Keratinocyte (primary cell): ENCODE data around the gene DNAH11. TPM values are rescaled to one million over a fixed set of nuclear protein-coding genes. Genes with fewer than 3 reads are reported as not detected.

Experiments used
- DNase-seq: peaks from one replicate; pipeline ENCODE4 v3.0.0-alpha.2; 2011; ENCODE audit warnings: low read depth, missing footprints, low spot score
- FAIRE-seq: peaks from 2 replicates; lab custom pipeline; 2011; peaks lifted over from hg19 to GRCh38; lab: Jason Lieb, UNC
- H2AFZ ChIP-seq: 2 replicates; pipeline ENCODE4 v1.6.0; 2012; ENCODE audit warnings: low read length, control low read depth, inconsistent platforms; ENCODE audit not compliant: control insufficient read depth
- H3K27ac ChIP-seq: 2 replicates; pipeline ENCODE4 v1.5.1; 2011; ENCODE audit warnings: low read length; ENCODE audit not compliant: control insufficient read depth, insufficient read depth
- H3K27me3 ChIP-seq: 3 replicates; pipeline ENCODE4 v1.6.0; 2011; ENCODE audit warnings: low read length; ENCODE audit not compliant: control insufficient read depth, insufficient read depth; ENCODE audit errors: extremely low read depth
- H3K36me3 ChIP-seq, 2 experiments: 2 replicates in 1 of 2; 3 replicates in 1 of 2; pipeline ENCODE4 v1.5.1; 2011; ENCODE audit warnings: low read length in 2 of 2, mild to moderate bottlenecking in 1 of 2; ENCODE audit not compliant: control insufficient read depth in 2 of 2, insufficient read depth in 2 of 2; ENCODE audit errors: extremely low read depth in 1 of 2
- H3K4me1 ChIP-seq: 3 replicates; pipeline ENCODE4 v1.5.1; 2011; ENCODE audit warnings: low read length; ENCODE audit not compliant: control insufficient read depth, insufficient read depth; ENCODE audit errors: extremely low read depth
- H3K4me2 ChIP-seq: 3 replicates; pipeline ENCODE4 v1.6.0; 2011; ENCODE audit warnings: low read depth, low read length; ENCODE audit not compliant: control insufficient read depth, insufficient read depth; ENCODE audit errors: extremely low read depth
- H3K4me3 ChIP-seq, 3 experiments: fragments of 200-600 bp in 1 of 3; sonication (generic) in 1 of 3; 2 replicates in 2 of 3; 3 replicates in 1 of 3; pipeline ENCODE4 v1.5.1; 2011 to 2016; ENCODE audit warnings: low read length in 3 of 3, mild to moderate bottlenecking in 3 of 3, control low read depth in 2 of 3, inconsistent platforms in 1 of 3, low read depth in 1 of 3, mixed read lengths in 1 of 3, mixed run types in 1 of 3, moderate library complexity in 1 of 3; ENCODE audit not compliant: control insufficient read depth in 2 of 3, insufficient read depth in 2 of 3; ENCODE audit errors: extremely low read depth in 1 of 3
- H3K79me2 ChIP-seq: 2 replicates; pipeline ENCODE4 v1.6.0; 2012; ENCODE audit warnings: low read length; ENCODE audit not compliant: control insufficient read depth, insufficient read depth
- H3K9ac ChIP-seq: 3 replicates; pipeline ENCODE4 v1.6.0; 2011; ENCODE audit warnings: low read length; ENCODE audit not compliant: control insufficient read depth, insufficient read depth; ENCODE audit errors: extremely low read depth
- H3K9me1 ChIP-seq: 3 replicates; pipeline ENCODE4 v1.6.0; 2011; ENCODE audit warnings: low read length; ENCODE audit not compliant: control insufficient read depth, insufficient read depth; ENCODE audit errors: extremely low read depth
- H3K9me3 ChIP-seq: 2 replicates; pipeline ENCODE4 v1.5.1; 2012; ENCODE audit warnings: low read depth, low read length; ENCODE audit not compliant: control insufficient read depth
- H4K20me1 ChIP-seq: 3 replicates; pipeline ENCODE4 v1.6.0; 2011; ENCODE audit warnings: low read length; ENCODE audit not compliant: control insufficient read depth, insufficient read depth; ENCODE audit errors: extremely low read depth
- EZH2 ChIP-seq: IDR thresholded peaks from one replicate; pipeline ENCODE4 v1.6.1; 2012; ENCODE audit warnings: inconsistent platforms, mild to moderate bottlenecking, low read length, moderate library complexity
- dilution Hi-C: fragments of 300-500 bp; cut with MboI; formaldehyde crosslinking; loops from one replicate; pipeline ENCODE4 v1.7.0; 2020; ENCODE audit warnings: low sequenced_read_pairs; ENCODE audit not compliant: extremely low pct_ligation_motif_present
- polyA plus RNA-seq, 5 experiments: library from polyadenylated mRNA; depleted of rRNA in 3 of 5; stranded (reverse) in 3 of 5; stranded (forward) in 1 of 5; unstranded in 1 of 5; fragments of >200 nt; gene quantifications; 1 replicate in 1 of 5; 2 replicates in 3 of 5; 3 replicates in 1 of 5; pipeline versions ENCODE4 v1.2.1 to v1.2.3, GENCODE V29; 2011 to 2012; ENCODE audit warnings: missing spikeins in 2 of 5, low read depth in 1 of 5, low replicate concordance in 1 of 5
- TF ChIP-seq, protein P1 (sequence below), 3 experiments: IDR thresholded peaks in 1 of 3; conservative IDR thresholded peaks in 1 of 3; optimal IDR thresholded peaks in 1 of 3; 2 replicates in 2 of 3; 3 replicates in 1 of 3; pipeline versions ENCODE3 to v1.5.1; 2011; ENCODE audit warnings: low read length in 3 of 3, mild to moderate bottlenecking in 3 of 3, moderate library complexity in 2 of 3, control low read depth in 1 of 3, inconsistent platforms in 1 of 3; ENCODE audit not compliant: insufficient read depth in 2 of 3; ENCODE audit errors: extremely low read depth in 1 of 3

DNAH11 gene
- polyA plus RNA-seq, 1 donor (not counting 4 experiments of a cell fraction or from before 2014, with no cell fraction given) = 0.21 TPM

DNA sequence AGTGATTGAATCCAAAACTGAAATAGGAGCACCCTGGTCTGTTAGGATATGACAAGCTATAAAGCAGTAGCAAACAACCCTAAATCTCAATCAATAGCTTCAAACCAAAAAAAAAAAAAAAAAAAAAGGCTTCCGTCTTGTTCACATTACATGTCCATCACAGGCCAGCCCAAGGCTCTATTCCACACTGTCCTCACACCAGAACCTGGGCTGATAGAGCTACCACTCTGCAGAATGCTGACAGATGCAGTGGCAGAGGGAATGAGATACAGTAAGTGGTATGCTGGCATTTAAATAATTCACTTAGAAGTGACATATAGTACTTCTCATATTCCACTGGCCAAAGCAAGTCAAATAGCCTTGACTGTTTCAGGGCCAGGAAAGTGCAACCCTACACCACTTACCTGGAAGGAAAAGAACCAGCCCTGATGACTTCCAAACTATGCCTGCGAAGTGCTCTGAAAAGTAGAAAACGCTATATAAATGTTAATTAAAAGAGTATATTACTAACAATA, 397.1 kb downstream of the DNAH11 start:
- dilution Hi-C loops = no loop called here
- H3K9me3 ChIP-seq = no peaks in the 10 kb centered on the region
- no peak for DNase-seq
- no peak for FAIRE-seq
- H3K79me2 ChIP-seq = peaks cover 45% of the 10 kb centered on the region
- H3K4me1 ChIP-seq = peaks cover 40% of the 10 kb centered on the region
- H3K9me1 ChIP-seq = peaks cover 2% of the 10 kb centered on the region
- no peak overlapping the region for H3K27ac ChIP-seq
- H3K36me3 ChIP-seq = peaks cover 0 to 15% of the 10 kb centered on the region in 2 experiments
- no peaks in the 10 kb centered on the region for H3K27me3 ChIP-seq
- no peak for TF ChIP-seq EZH2
- TF ChIP-seq, protein P1, sequence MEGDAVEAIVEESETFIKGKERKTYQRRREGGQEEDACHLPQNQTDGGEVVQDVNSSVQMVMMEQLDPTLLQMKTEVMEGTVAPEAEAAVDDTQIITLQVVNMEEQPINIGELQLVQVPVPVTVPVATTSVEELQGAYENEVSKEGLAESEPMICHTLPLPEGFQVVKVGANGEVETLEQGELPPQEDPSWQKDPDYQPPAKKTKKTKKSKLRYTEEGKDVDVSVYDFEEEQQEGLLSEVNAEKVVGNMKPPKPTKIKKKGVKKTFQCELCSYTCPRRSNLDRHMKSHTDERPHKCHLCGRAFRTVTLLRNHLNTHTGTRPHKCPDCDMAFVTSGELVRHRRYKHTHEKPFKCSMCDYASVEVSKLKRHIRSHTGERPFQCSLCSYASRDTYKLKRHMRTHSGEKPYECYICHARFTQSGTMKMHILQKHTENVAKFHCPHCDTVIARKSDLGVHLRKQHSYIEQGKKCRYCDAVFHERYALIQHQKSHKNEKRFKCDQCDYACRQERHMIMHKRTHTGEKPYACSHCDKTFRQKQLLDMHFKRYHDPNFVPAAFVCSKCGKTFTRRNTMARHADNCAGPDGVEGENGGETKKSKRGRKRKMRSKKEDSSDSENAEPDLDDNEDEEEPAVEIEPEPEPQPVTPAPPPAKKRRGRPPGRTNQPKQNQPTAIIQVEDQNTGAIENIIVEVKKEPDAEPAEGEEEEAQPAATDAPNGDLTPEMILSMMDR (optimal IDR thresholded peaks at IDR 0.05 in 1 of 3, IDR thresholded peaks at IDR 0.05 in 1 of 3, conservative IDR thresholded peaks at IDR 0.05 in 1 of 3; ENCODE audit: extremely low read depth in 1 of 3, insufficient read depth in 2 of 3, low read length in 3 of 3) = no peak
- no peak overlapping the region for H3K9ac ChIP-seq
- H2AFZ ChIP-seq = no peak overlapping the region
- no peak overlapping the region for H3K4me3 ChIP-seq
- no peaks in the 10 kb centered on the region for H4K20me1 ChIP-seq
- H3K4me2 ChIP-seq = no peak overlapping the region

DNA sequence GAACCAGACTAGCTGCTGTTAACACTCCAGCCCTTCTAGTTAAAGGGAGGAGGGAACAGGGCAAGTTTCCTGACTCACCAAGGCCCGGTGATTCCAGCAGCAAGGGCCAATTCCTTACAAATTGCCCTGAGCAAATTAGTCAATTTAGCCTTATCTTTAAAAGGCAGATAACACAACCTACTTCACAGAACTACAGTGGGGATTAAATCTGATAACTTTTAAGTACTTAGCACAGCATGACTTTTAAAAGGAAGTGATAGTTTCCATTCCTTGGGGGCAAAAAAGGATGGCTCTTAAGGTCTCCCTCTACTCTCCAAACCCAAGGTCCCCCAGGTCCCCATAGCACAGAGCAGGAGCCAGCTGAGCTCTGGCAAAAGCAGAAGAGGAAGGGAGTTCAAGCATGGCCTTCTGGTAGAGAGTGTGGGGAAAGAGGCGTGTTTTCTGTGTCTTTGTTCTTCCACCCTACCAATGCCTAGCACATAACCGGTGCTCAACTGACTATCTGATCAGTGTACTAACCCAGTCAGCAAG, 398.8 kb downstream of the DNAH11 start:
- no peak for TF ChIP-seq EZH2
- TF ChIP-seq, protein P1 (optimal IDR thresholded peaks at IDR 0.05 in 1 of 3, IDR thresholded peaks at IDR 0.05 in 1 of 3, conservative IDR thresholded peaks at IDR 0.05 in 1 of 3; ENCODE audit: extremely low read depth in 1 of 3, insufficient read depth in 2 of 3, low read length in 3 of 3) = no peak
- Histone ChIP-seq H4K20me1 (no peaks in the 10 kb centered on the region), H3K4me1 (peaks cover 44% of the 10 kb centered on the region), H3K27me3 (no peaks in the 10 kb centered on the region), H3K9me1 (peaks cover 2% of the 10 kb centered on the region), H2AFZ (no peak overlapping the region), H3K36me3 (peaks cover 0 to 15% of the 10 kb centered on the region in 2 experiments), H3K27ac (peak overlapping the region; percentile 37), H3K4me2 (peak overlapping the region; percentile 34), H3K9me3 (no peaks in the 10 kb centered on the region), H3K9ac (no peak overlapping the region), H3K79me2 (peaks cover 35% of the 10 kb centered on the region), H3K4me3 (no peak overlapping the region)
- no peak for DNase-seq
- peak; percentile 93 for FAIRE-seq
- dilution Hi-C loops = no loop called here
